K562 (cell line): Measurements from ENCODE around the gene UVRAG. TPM values are rescaled to one million over a fixed set of nuclear protein-coding genes. Genes with fewer than 3 reads are reported as not detected.

Source experiments
- ATAC-seq: fragments of 200-7000 bp; cut with Tn5 transposase; 3 replicates; pipeline ENCODE4 v1.9.1; 2020; ENCODE audit warnings: moderate library complexity
- BruUV-seq: library from RNA; stranded (reverse); fragments of 400-500 nt; replicated peaks from 2 replicates; lab custom pipeline; 2021; lab: Mats Ljungman, UMichigan
- CTCF ChIA-PET: fragments of 300-600 bp; formaldehyde crosslinking; extraction: SDS; loops from one replicate; lab custom pipeline; 2021; ENCODE audit warnings: low intra/inter-chr PET ratio; lab: Yijun Ruan, JAX
- POLR2A ChIA-PET: fragments of 300-600, 350-650 bp; sonication (Branson Sonifier 250); formaldehyde crosslinking; extraction: SDS; loops from one replicate; lab custom pipeline; 2021; ENCODE audit warnings: antibody characterized with exemption, inconsistent platforms; lab: Yijun Ruan, JAX
- DNase-seq, 4 experiments: peaks; one replicate each; pipeline versions ENCODE4 v3.0.0 to v3.0.0-alpha.2; 2011 to 2018; ENCODE audit warnings: low spot score in 3 of 4, mixed read lengths in 3 of 4; ENCODE audit errors: extremely low read depth in 1 of 4
- FAIRE-seq: peaks from 2 replicates; lab custom pipeline; 2011; peaks lifted over from hg19 to GRCh38; lab: Jason Lieb, UNC
- H2AFZ ChIP-seq: 2 replicates; pipeline ENCODE4 v1.6.0; 2011; ENCODE audit warnings: low read depth, low read length, control low read depth, inconsistent platforms
- H3K27ac ChIP-seq: fragments of 200-600 bp; 3 replicates; pipeline ENCODE4 v1.8.0; 2011; ENCODE audit warnings: low read depth, mild to moderate bottlenecking, control low read depth, inconsistent platforms, low read length, moderate library complexity, mixed read lengths; ENCODE audit errors: extremely low read depth
- H3K27me3 ChIP-seq, 2 experiments: fragments of 300-600 bp in 1 of 2; 2 replicates in 1 of 2; 3 replicates in 1 of 2; pipeline versions ENCODE4 v1.6.0 to v1.8.0; 2011; ENCODE audit warnings: inconsistent platforms in 2 of 2, low read length in 2 of 2, mild to moderate bottlenecking in 1 of 2, mixed read lengths in 1 of 2, moderate library complexity in 1 of 2; ENCODE audit not compliant: control insufficient read depth in 2 of 2, insufficient read depth in 2 of 2
- H3K36me3 ChIP-seq: fragments of 300-600 bp; 3 replicates; pipeline ENCODE4 v1.8.0; 2011; ENCODE audit warnings: mild to moderate bottlenecking, low read length, inconsistent platforms; ENCODE audit not compliant: control insufficient read depth, insufficient read depth
- H3K4me1 ChIP-seq, 2 experiments: fragments of 200-600 bp in 1 of 2; replicated peaks in 1 of 2; 2 replicates in 1 of 2; 3 replicates in 1 of 2; pipeline versions ENCODE4 v1.5.1 to v1.8.0; 2011; ENCODE audit warnings: inconsistent platforms in 2 of 2, low read length in 2 of 2, mild to moderate bottlenecking in 1 of 2, mixed read lengths in 1 of 2, moderate library complexity in 1 of 2; ENCODE audit not compliant: control insufficient read depth in 2 of 2, insufficient read depth in 2 of 2
- H3K4me2 ChIP-seq: 2 replicates; pipeline ENCODE4 v1.6.1; 2011; ENCODE audit warnings: low read length, control low read depth, inconsistent platforms, mixed read lengths; ENCODE audit not compliant: insufficient read depth
- H3K4me3 ChIP-seq: fragments of 200-600 bp; sonication (generic), shearing (Covaris generic); 2 replicates; pipeline ENCODE4 v1.5.1; 2016; ENCODE audit warnings: control low read depth, inconsistent platforms
- H3K79me2 ChIP-seq: fragments of 200-600 bp; 3 replicates; pipeline ENCODE4 v1.8.0; 2011; ENCODE audit warnings: low read length, inconsistent platforms; ENCODE audit not compliant: control insufficient read depth, insufficient read depth
- H3K9ac ChIP-seq, 2 experiments: 2 replicates each; pipeline versions ENCODE4 v1.6.0 to v1.6.1; 2011; ENCODE audit warnings: low read depth in 2 of 2, low read length in 2 of 2, control low read depth in 1 of 2, inconsistent platforms in 1 of 2, mild to moderate bottlenecking in 1 of 2, mixed read lengths in 1 of 2; ENCODE audit not compliant: insufficient read depth in 1 of 2
- H3K9me1 ChIP-seq: one replicate; pipeline ENCODE4 v1.6.0; 2011; ENCODE audit warnings: inconsistent platforms, mild to moderate bottlenecking, low read length, moderate library complexity; ENCODE audit not compliant: control insufficient read depth, insufficient read depth
- H3K9me3 ChIP-seq: replicated peaks from 2 replicates; pipeline ENCODE4 v1.5.1; 2011; ENCODE audit warnings: low read depth, low read length, inconsistent platforms; ENCODE audit not compliant: control insufficient read depth, insufficient read depth
- H4K20me1 ChIP-seq: replicated peaks from 2 replicates; pipeline ENCODE4 v1.6.1; 2011; ENCODE audit warnings: low read length, inconsistent platforms, mixed read lengths; ENCODE audit not compliant: control insufficient read depth, insufficient read depth
- C11orf30 ChIP-seq: fragments of 450-650 bp; IDR thresholded peaks from 2 replicates; pipeline ENCODE4 v1.6.1; 2016; ENCODE audit warnings: low read depth, mild to moderate bottlenecking
- CBX3 ChIP-seq, 2 experiments: IDR thresholded peaks; 1 replicate in 1 of 2; 2 replicates in 1 of 2; pipeline ENCODE4 v1.6.1; 2012; ENCODE audit warnings: inconsistent platforms in 2 of 2, low read length in 2 of 2, borderline replicate concordance in 1 of 2, control low read depth in 1 of 2
- FOXK2 ChIP-seq, 2 experiments: fragments of 450-650 bp; IDR thresholded peaks in 1 of 2; conservative IDR thresholded peaks in 1 of 2; 2 replicates each; pipeline ENCODE4 v1.6.1; 2016; ENCODE audit warnings: low read depth in 2 of 2, mild to moderate bottlenecking in 1 of 2
- JUND ChIP-seq, 2 experiments: IDR thresholded peaks; 2 replicates in 1 of 2; 3 replicates in 1 of 2; pipeline ENCODE4 v1.6.1; 2011; ENCODE audit warnings: borderline replicate concordance in 2 of 2, low read depth in 2 of 2, low read length in 2 of 2, improper control_type of control experiment in 1 of 2, missing biosample characterization in 1 of 2, missing genetic modification characterization in 1 of 2, missing genetic modification reagents in 1 of 2
- NR4A1 ChIP-seq, 2 experiments: fragments of 250-450 bp in 1 of 2; fragments of 450-650 bp in 1 of 2; sonication (Bioruptor Pico) in 1 of 2; IDR thresholded peaks; 2 replicates each; pipeline versions ENCODE4 v1.4.0 to v1.6.1; 2016 to 2020; ENCODE audit warnings: mild to moderate bottlenecking in 2 of 2, missing compliant biosample characterization in 1 of 2, missing genetic modification characterization in 1 of 2, moderate library complexity in 1 of 2
- ZNF76 ChIP-seq: fragments of 250-450 bp; sonication (Bioruptor Pico); IDR thresholded peaks from 2 replicates; pipeline ENCODE4 v1.4.0; 2020; ENCODE audit warnings: mild to moderate bottlenecking, moderate library complexity, borderline replicate concordance
- WGBS: fragments of 100-300 bp; shearing (Covaris generic); methylation state at CpG from one replicate; pipeline ENCODE4 v1.1.6; 2016; ENCODE audit warnings: low coverage, mixed read lengths; ENCODE audit not compliant: insufficient coverage; ENCODE audit errors: missing lambda C conversion rate; 5-methylcytosine and 5-hydroxymethylcytosine counted together
- in situ Hi-C: fragments of 300-500 bp; cut with MboI; formaldehyde crosslinking; loops from 4 replicates; pipeline ENCODE4 v1.15.0; 2018; ENCODE audit warnings: inconsistent platforms, mixed read lengths
- intact Hi-C: fragments of 100-400 bp; cut with micrococcal nuclease; formaldehyde crosslinking; loops from 2 replicates; pipeline ENCODE4 v1.14.2; 2022
- polyA plus RNA-seq, 8 experiments: library from polyadenylated mRNA; depleted of rRNA in 4 of 8; stranded (reverse) in 5 of 8; unstranded in 3 of 8; fragments of >200 nt; fragmentation: Nextera tagmentation in 2 of 8; fragmentation: Illumina TruSeq in 1 of 8; extraction: Ambion mirVana in 2 of 8; extraction: Trizol in 1 of 8; gene quantifications; 2 replicates each; pipeline versions ENCODE4 v1.2.1 to v1.2.3, GENCODE V29; 2011 to 2014; ENCODE audit warnings: inconsistent platforms in 1 of 8, missing spikeins in 1 of 8
- total RNA-seq, 7 experiments: library from RNA; depleted of rRNA in 6 of 7; stranded (reverse); fragments of >200 nt in 6 of 7; fragmentation: Illumina TruSeq in 2 of 7; extraction: Trizol in 2 of 7; gene quantifications; 2 replicates each; pipeline versions ENCODE4 v1.2.1 to v1.2.3, GENCODE V29; 2011 to 2021; ENCODE audit warnings: low replicate concordance in 1 of 7
- TF ChIP-seq, protein P1 (sequence below), 3 experiments: IDR thresholded peaks in 2 of 3; conservative IDR thresholded peaks in 1 of 3; 2 replicates each; pipeline ENCODE4 v1.5.1; 2011 to 2012; ENCODE audit warnings: low read length in 3 of 3, mild to moderate bottlenecking in 3 of 3, control low read depth in 2 of 3, improper control_type of control experiment in 1 of 3, inconsistent platforms in 1 of 3, low read depth in 1 of 3, mixed read lengths in 1 of 3, moderate library complexity in 1 of 3; ENCODE audit not compliant: insufficient read depth in 2 of 3
- TF ChIP-seq, protein P2 (sequence below), 2 experiments: fragments of 150-350 bp in 1 of 2; IDR thresholded peaks; 2 replicates each; pipeline ENCODE4 v1.6.1; 2012 to 2016; ENCODE audit warnings: low read depth in 2 of 2, low read length in 2 of 2, mild to moderate bottlenecking in 1 of 2, moderate library complexity in 1 of 2

Gene UVRAG
- total and polyA plus RNA-seq, 9 of the 15 experiments (the other 6 are each of a cell fraction or from before 2014, with no cell fraction given), result 3.1 to 17.8 (median 12.4) TPM

DNA sequence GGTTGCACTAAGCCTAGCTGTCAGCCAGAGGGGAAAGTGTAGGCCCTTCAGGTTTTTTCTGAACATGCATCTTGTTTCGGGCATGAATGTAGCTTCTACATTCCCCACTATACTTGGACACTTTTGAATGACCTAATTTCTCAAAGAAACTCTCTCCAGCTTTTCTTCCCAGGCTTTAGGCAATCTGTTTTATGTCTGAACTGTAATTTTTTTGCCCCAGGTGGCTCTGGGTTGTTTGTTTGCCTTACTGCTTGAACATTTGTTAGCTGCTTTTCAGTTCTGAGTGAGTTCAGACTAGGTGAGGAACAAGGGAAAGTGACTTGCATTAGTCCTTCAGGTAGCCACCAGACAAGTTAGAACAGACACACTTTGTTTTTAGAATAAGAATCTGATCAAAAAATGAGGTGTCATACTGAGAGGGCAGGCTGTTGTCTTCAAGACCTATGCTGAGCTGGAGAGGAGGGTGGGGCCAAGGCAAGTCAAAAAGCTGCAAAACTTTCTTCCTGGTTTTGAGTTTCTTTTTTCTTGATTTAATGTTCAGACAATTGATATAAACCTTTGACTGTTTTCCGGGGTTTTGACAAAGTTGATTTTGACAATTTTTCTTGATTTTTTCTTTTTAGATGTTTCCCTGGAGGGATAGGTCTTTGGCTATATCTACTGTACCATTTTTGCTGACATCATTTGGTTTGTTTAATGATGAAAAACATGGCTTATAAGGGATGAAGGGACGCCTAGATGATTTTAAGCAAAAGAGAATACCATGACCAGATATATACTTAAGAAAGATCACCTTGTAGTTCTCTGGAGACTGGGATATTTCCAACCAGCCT is 208.4 kb downstream of the UVRAG start:
- in situ Hi-C loops, result no loop called here
- H3K4me2 ChIP-seq, result no peak overlapping the region
- ChIA-PET CTCF (no interaction called here), POLR2A (interaction anchor here (0.7 to 1.5 kb wide), 4 partner anchors 11 to 44 kb away, joined by 3 to 9 read pairs (median 4); no protein-coding TSS in a partner anchor)
- no TSS peak for BruUV-seq
- DNase-seq (peak in 2 of 4 experiments; percentile 26 to 39), ATAC-seq (peak; percentile 91), FAIRE-seq (peak; percentile 73)
- H3K27ac ChIP-seq, result peak overlapping the region; percentile 26; the same call in 2 of the 3 replicates
- no peaks in the 10 kb centered on the region for H3K27me3 ChIP-seq
- 46% methylated on average over 3 of the region's 3 CpGs for WGBS
- peaks cover 0 to 19% of the 10 kb centered on the region in 2 experiments; a peak in 2 of 5 replicates for H3K4me1 ChIP-seq
- no peak overlapping the region for H2AFZ ChIP-seq
- no peaks in the 10 kb centered on the region for H3K79me2 ChIP-seq
- no peaks in the 10 kb centered on the region for H3K9me1 ChIP-seq
- no peak overlapping the region for H3K9ac ChIP-seq
- no peak overlapping the region for H3K4me3 ChIP-seq
- no peaks in the 10 kb centered on the region for H4K20me1 ChIP-seq
- intact Hi-C loops, result no loop called here
- no peaks in the 10 kb centered on the region for H3K9me3 ChIP-seq
- H3K36me3 ChIP-seq, result 0 out of 3 replicates have a peak, but pooled peaks cover 5% of the 10 kb centered on the region
- peak; percentile 68 for TF ChIP-seq C11orf30
- TF ChIP-seq JUND (IDR thresholded peaks at IDR 0.05; ENCODE audit: borderline replicate concordance, low read depth, low read length), result no peak
- peak; percentile 7; the same call in 1 of the 3 replicates for TF ChIP-seq JUND (tag; IDR thresholded peaks at IDR 0.05; ENCODE audit: borderline replicate concordance, low read depth, low read length)
- TF ChIP-seq CBX3 (IDR thresholded peaks at IDR 0.05; ENCODE audit: borderline replicate concordance in 1 of 2, low read length in 2 of 2), result no peak
- no peak for TF ChIP-seq ZNF76
- TF ChIP-seq, protein P1, sequence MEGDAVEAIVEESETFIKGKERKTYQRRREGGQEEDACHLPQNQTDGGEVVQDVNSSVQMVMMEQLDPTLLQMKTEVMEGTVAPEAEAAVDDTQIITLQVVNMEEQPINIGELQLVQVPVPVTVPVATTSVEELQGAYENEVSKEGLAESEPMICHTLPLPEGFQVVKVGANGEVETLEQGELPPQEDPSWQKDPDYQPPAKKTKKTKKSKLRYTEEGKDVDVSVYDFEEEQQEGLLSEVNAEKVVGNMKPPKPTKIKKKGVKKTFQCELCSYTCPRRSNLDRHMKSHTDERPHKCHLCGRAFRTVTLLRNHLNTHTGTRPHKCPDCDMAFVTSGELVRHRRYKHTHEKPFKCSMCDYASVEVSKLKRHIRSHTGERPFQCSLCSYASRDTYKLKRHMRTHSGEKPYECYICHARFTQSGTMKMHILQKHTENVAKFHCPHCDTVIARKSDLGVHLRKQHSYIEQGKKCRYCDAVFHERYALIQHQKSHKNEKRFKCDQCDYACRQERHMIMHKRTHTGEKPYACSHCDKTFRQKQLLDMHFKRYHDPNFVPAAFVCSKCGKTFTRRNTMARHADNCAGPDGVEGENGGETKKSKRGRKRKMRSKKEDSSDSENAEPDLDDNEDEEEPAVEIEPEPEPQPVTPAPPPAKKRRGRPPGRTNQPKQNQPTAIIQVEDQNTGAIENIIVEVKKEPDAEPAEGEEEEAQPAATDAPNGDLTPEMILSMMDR (IDR thresholded peaks at IDR 0.05 in 2 of 3, conservative IDR thresholded peaks at IDR 0.05 in 1 of 3; ENCODE audit: insufficient read depth in 2 of 3, low read depth in 1 of 3, low read length in 3 of 3), result no peak
- TF ChIP-seq NR4A1 (CRISPR knock-in tag; IDR thresholded peaks at IDR 0.05), result no peak
- TF ChIP-seq NR4A1 (tag; IDR thresholded peaks at IDR 0.05), result no peak
- TF ChIP-seq, protein P2, sequence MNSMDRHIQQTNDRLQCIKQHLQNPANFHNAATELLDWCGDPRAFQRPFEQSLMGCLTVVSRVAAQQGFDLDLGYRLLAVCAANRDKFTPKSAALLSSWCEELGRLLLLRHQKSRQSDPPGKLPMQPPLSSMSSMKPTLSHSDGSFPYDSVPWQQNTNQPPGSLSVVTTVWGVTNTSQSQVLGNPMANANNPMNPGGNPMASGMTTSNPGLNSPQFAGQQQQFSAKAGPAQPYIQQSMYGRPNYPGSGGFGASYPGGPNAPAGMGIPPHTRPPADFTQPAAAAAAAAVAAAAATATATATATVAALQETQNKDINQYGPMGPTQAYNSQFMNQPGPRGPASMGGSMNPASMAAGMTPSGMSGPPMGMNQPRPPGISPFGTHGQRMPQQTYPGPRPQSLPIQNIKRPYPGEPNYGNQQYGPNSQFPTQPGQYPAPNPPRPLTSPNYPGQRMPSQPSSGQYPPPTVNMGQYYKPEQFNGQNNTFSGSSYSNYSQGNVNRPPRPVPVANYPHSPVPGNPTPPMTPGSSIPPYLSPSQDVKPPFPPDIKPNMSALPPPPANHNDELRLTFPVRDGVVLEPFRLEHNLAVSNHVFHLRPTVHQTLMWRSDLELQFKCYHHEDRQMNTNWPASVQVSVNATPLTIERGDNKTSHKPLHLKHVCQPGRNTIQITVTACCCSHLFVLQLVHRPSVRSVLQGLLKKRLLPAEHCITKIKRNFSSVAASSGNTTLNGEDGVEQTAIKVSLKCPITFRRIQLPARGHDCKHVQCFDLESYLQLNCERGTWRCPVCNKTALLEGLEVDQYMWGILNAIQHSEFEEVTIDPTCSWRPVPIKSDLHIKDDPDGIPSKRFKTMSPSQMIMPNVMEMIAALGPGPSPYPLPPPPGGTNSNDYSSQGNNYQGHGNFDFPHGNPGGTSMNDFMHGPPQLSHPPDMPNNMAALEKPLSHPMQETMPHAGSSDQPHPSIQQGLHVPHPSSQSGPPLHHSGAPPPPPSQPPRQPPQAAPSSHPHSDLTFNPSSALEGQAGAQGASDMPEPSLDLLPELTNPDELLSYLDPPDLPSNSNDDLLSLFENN (IDR thresholded peaks at IDR 0.05; ENCODE audit: low read depth in 2 of 2, low read length in 2 of 2), result no peak
- TF ChIP-seq FOXK2 (conservative IDR thresholded peaks at IDR 0.05 in 1 of 2, IDR thresholded peaks at IDR 0.05 in 1 of 2; ENCODE audit: low read depth in 2 of 2), result peak in 1 of 2 experiments; percentile 40; a peak in 1 of 4 replicates
